GF-D8 (cell line): ENCODE results near the gene ARHGEF25.
"Not testable (repeated sequence)": the region's sequence is repeated elsewhere in the genome, so short reads cannot be mapped to it uniquely, and the experiment has no call there.

Source experiments
- DNase-seq: peaks from one replicate; lab custom pipeline; 2025; lab: John Stamatoyannopoulos, UW

ARHGEF25 gene

DNA sequence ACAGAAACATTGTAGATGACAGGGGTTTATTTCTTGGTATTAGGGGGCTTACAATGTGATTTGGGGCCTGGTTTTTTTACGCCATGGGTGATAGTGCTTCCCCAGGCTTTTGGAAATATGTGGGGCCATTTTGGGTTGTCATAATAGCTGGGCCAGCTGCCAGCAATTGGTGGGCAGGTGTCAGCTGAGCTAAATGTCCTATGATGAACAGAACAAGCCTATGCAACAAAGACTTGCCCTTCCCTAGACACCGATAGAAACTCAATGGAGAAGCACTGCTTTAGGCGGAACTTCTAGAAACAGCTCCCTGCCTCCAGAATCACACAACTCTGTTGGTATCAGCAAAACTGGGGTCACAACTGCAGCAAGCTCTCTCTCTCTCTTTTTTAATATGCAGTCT is 26.9 kb downstream of the ARHGEF25 start:
- no peak for DNase-seq

DNA sequence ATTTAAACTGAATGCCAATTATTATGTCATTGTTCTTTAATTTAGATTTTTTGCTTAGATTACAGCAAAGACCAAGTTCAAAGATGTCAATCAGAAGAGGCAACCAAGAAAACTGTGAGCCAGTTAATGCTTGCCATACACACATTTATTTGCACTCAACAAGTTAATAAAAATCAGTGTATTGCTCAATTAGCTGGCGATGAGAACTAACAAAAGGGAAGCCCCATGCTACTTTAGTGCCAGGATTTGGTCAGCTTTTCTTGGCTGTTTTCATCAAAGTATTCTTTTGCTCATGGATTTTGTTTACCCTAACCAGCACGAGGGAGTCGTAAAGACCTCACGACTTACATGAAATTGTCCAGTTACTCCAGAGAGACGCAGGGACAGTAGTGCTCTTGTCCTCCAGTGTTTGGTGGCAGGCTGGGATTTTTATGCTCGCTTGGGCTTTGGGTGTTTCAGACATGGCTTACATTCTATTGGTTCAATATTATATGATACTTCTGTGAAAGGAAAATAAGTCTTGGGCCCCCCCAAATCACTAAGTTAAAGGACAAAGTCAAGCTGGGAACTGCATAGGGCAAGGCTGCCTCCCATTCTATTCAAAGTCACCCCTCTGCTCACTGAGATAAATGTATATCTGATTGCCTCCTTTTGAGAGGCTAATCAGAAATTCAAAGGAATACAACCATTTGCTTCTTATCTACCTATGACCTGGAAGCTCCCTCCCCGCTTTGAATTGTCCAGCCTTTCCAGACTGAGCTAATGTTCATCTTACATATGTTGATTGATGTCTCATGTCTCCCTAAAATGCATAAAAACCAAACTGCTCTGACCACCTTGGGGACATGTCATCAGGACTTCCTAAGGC is 29.2 kb downstream of the ARHGEF25 start:
- no peak for DNase-seq

DNA sequence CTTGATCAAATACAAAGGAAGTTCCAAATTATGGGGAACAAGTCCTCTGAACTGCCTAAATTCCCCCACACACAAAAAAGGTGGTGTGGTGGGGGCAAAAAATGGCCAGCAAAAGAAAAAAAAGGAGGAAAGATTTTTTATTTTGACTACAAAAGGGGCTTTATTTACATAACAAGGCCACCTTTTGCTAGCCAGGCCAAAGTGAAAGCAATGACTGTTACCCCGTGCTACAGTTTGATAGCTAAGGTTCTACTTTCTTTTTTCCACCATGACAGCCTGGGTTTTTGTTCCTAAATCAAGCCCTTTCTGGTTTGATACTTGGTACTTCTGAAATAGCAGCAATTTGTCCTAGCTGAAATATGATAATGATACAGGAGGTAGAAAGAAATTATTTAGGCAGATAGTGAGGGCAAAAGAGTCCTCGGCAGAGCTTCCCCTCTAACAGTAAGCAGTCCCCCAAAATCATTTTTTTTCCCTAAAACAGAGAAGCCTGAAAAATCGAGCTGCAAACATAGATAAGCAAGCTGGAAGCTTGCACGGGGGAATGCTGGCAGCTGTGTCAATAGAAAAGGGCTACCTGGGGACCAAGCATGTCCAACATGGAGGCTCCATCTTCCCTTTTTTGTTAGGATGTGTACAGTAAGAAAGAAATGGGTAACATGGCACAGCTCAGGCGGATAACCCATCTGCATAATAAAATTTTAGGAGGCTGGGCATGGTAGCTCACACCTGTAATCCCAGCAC is 30.6 kb downstream of the ARHGEF25 start:
- DNase-seq: no peak

DNA sequence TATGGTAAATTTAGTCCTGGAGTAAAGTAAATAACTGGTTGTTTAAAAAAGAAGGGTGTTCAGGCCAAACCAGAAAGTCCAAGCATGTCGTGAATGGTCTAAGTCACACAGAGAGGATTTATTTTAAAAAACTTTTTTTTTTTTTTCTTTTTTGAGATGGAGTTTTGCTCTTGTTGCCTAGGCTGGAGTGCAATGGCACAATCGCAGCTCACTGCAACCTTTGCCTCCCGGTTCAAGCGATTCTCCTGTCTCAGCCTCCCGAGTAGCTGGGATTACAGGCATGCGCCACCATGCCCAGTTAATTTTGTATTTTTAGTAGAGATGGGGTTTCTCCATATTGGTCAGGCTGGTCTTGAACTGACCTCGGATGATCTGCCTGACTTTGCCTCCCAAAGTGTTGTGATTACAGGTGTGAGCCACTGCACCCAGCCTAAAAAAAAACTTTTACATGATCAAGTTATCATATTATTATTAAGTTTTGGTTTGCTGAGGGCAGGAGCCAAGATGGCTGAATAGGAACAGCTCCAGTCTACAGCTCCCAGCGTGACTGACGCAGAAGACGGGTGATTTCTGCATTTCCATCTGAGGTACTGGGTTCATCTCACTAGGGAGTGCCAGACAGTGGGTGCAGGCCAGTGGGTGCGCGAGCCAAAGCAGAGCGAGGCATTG is 34.9 kb downstream of the ARHGEF25 start:
- not testable (repeated sequence) for DNase-seq

DNA sequence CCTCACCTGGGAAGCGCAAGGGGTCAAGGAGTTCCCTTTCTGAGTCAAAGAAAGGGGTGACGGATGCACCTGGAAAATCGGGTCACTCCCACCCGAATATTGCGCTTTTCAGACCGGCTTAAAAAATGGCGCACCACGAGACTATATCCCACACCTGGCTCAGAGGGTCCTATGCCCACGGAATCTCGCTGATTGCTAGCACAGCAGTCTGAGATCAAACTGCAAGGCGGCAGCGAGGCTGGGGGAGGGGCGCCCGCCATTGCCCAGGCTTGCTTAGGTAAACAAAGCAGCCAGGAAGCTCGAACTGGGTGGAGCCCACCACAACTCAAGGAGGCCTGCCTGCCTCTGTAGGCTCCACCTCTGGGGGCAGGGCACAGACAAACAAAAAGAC is 35.4 kb downstream of the ARHGEF25 start:
- not testable (repeated sequence) for DNase-seq

DNA sequence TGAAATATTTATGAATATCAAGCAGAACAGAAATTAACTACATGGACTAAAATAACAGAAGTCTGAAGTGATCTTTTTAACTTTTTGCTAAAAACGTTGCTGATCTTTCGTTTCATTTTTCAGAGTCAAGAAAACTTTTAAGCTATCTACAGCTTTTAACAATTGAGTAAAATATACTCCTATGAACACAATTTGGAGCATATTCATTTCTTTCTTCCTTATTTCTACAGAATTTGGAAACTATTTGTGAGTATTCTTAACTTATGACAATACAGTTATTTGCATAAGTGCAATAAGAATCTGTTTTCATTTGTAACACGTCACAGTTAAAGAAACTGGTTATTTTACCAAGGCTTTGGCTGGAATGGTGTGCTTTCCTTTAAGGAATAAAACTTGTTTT is 42.8 kb downstream of the ARHGEF25 start:
- no peak for DNase-seq

DNA sequence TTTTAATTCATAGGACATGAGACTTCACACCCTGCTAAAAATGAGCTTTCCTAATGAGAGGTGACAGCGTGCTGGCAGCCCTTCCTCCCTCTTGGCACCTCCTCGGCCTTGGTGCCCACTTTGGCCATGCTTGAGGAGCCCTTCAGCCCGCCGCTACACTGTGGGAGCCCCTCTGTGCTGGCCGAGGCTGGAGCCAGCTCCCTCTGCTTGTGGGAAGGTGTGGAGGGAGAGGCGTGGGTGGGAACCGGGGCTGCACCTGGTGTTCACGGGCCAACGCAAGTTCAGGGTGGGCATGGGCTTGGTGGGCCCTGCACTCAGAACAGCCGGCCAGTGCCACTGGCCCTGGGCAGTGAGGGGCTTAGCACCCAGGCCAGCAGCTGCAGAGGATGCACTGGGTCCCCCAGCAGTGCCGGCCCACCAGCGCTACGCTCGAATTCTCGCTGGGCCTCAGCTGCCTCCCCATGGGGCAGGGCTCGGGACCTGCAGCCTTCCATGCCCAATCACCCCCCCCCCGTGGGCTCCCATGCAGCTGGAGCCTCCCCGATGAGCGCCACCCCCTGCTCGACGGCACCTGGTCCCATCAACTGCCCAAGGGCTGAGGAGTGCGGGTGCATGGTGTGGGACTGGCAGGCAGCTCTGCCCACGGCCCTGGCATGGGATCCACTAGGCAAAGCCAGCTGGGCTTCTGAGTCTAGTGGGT is 44.5 kb downstream of the ARHGEF25 start:
- no peak for DNase-seq

DNA sequence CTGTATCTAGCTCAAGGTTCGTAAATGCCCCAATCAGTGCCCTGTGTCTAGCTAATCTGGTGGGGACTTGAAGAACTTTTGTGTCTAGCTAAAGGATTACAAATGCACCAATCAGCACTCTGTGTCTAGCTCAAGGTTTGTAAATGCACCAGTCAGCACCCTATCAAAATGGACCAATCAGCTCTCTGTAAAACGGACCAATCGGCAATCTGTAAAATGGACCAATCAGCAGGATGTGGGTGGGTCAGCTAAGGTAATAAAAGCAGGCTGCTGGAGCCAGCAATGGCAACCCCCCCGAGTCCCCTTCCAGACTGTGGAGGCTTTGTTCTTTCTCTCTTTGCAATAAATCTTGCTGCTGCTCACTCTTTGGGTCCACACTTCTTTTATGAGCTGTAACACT is 45.2 kb downstream of the ARHGEF25 start:
- not testable (repeated sequence) for DNase-seq

DNA sequence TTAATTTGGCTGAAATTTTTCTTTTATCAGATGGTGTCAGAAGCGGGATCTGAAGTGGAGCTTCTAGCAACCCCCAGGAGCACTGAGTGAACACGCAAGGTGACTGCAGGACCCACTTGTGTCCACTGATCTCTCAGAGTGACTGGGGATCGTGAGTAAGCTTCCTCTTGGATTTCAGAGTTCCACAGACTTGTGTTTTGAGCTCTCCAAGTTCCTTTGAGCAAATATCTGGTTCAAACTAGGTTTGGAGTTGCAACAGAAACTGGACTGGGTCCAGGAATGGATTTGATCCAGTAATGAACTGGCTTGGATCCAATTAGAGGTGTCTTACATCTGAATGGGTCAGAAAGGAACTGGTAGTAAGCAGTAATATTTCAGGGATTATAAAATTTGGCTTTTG is 46.5 kb downstream of the ARHGEF25 start:
- no peak for DNase-seq

DNA sequence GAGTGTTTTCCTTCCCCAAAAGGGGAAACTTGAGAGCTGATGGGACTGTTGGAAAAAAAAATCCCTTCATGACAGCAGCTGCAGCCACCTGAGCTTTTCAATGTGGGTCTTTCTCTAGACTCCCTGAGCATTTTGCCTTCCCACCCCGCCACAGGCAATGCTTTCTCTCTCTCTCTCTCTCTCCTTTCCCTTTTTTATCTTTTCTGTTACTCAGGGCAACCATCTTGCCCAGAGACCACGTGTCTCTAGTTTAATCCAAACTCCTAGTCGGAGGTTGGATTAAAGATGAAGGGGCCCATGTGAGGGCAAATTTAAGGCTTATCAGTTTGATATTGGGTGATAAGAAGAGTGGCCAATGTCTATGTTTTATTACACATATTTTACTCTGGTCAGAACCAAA is 47.7 kb downstream of the ARHGEF25 start:
- no peak for DNase-seq

DNA sequence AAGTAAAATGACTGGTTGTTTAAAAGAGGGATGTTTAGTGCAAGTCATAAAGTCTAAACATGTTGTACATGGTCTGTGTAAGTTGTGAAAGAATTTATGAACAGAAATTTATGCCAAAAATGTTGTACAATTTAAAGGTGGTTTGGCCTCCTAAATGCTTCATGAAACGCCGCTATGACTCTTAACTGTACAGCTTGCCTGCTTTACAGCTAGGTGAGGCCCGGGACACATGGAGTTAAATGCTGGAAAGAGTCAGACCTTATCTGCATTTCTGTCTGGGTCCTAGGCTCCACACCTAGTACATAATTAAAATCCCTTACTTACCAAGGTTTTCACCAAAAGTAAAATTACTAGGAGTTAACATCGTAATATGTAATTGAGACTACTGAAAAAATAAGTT is 50.1 kb downstream of the ARHGEF25 start:
- DNase-seq: no peak

DNA sequence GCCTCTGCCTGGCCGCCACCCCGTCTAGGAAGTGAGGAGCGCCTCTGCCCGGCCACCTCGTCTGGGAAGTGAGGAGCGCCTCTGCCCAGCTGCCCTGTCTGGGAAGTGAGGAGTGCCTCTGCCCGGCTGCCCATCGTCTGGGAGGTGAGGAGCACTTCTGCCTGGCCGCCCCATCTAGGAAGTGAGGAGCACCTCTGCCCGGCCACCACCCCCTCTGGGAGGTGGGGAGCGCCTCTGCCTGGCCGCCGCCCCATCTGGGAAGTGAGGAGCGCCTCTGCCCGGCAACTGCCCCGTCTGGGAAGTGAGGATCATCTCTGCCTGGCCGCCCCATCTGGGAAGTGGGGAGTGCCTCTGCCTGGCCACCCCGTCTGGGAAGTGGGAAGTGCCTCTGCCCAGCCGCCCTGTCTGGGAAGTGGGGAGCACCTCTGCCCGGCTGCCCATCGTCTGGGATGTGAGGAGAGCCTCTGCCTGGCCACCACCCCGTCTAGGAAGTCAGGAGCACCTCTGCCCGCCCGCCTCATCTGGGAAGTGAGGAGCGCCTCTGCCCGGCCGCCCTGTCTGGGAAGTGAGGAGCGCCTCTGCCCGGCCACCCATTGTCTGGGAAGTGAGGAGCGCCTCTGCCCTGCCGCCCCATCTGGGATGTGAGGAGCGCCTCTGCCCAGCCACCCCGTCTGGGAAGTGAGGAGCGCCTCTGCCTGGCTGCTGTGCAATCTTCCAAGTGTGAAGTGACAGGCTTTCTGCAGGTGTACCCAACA is 54.0 kb downstream of the ARHGEF25 start:
- not testable (repeated sequence) for DNase-seq
